Fibroblast of mammary gland (primary cell): ENCODE measurements around the gene ASPHD1.
"Not testable (repeated sequence)": the region's sequence is repeated elsewhere in the genome, so short reads cannot be mapped to it uniquely, and the experiment has no call there.

Experiments
- DNase-seq: peaks from one replicate; pipeline ENCODE4 v3.0.0-alpha.2; 2010; ENCODE audit warnings: low read depth
- H3K4me3 ChIP-seq: 2 replicates; pipeline ENCODE4 v1.5.1; 2011; ENCODE audit warnings: low read depth, mild to moderate bottlenecking, low read length, moderate library complexity; ENCODE audit not compliant: control insufficient read depth
- TF ChIP-seq, protein P1 (sequence below): conservative IDR thresholded peaks from 2 replicates; pipeline ENCODE4 v1.5.1; 2011; ENCODE audit warnings: low read depth, low read length, inconsistent platforms; ENCODE audit not compliant: control insufficient read depth, insufficient read depth

Gene ASPHD1

GRCh38 chr16:29877266-29877961 is 22.9 kb upstream of the ASPHD1 start:
- TF ChIP-seq, protein P1, sequence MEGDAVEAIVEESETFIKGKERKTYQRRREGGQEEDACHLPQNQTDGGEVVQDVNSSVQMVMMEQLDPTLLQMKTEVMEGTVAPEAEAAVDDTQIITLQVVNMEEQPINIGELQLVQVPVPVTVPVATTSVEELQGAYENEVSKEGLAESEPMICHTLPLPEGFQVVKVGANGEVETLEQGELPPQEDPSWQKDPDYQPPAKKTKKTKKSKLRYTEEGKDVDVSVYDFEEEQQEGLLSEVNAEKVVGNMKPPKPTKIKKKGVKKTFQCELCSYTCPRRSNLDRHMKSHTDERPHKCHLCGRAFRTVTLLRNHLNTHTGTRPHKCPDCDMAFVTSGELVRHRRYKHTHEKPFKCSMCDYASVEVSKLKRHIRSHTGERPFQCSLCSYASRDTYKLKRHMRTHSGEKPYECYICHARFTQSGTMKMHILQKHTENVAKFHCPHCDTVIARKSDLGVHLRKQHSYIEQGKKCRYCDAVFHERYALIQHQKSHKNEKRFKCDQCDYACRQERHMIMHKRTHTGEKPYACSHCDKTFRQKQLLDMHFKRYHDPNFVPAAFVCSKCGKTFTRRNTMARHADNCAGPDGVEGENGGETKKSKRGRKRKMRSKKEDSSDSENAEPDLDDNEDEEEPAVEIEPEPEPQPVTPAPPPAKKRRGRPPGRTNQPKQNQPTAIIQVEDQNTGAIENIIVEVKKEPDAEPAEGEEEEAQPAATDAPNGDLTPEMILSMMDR: no peak
- peak; percentile 50 for DNase-seq
- no peak overlapping the region for H3K4me3 ChIP-seq

GRCh38 chr16:29878172-29878571 is 22.1 kb upstream of the ASPHD1 start:
- H3K4me3 ChIP-seq: no peak overlapping the region
- TF ChIP-seq, protein P1: no peak
- no peak for DNase-seq

DNA sequence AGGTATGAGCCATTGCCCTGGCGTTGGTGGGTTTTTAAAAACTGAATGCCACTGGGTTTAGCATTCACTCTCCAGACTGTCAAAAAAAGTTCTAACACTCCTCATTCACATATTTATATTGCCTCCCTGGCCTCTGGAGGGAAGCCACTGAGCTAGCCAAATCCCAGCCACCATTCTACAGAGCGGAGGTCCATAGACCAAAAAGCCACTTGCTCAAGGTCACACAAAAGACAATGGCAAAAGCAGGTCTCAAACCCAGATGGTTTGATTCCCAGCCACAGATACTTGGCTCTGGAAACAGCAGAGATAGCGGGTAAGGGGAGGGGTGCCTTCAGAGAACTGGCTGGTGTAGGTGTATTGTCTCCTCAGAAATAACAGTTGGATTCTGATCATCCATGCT is 19.2 kb upstream of the ASPHD1 start:
- TF ChIP-seq, protein P1: no peak

GRCh38 chr16:29883987-29884386 is 16.3 kb upstream of the ASPHD1 start:
- TF ChIP-seq, protein P1: no peak
- no peak for DNase-seq
- no peak overlapping the region for H3K4me3 ChIP-seq

More for the DNA sequence above, 19.2 kb upstream of the ASPHD1 start:
- no peak for DNase-seq
- H3K4me3 ChIP-seq: no peak overlapping the region

GRCh38 chr16:29889372-29889771 is 10.9 kb upstream of the ASPHD1 start:
- DNase-seq: not testable (repeated sequence)

GRCh38 chr16:29891525-29892457 is 8.5 kb upstream of the ASPHD1 start:
- DNase-seq: no peak
- no peak overlapping the region for H3K4me3 ChIP-seq
- TF ChIP-seq, protein P1: no peak

More at GRCh38 chr16:29889372-29889771, 10.9 kb upstream of the ASPHD1 start:
- not testable (repeated sequence) for H3K4me3 ChIP-seq

GRCh38 chr16:29892458-29892813 is 7.9 kb upstream of the ASPHD1 start:
- no peak overlapping the region for H3K4me3 ChIP-seq
- TF ChIP-seq, protein P1: no peak
- DNase-seq: no peak
